ENCODE measurements around the gene FBN3.

Gene FBN3

DNA sequence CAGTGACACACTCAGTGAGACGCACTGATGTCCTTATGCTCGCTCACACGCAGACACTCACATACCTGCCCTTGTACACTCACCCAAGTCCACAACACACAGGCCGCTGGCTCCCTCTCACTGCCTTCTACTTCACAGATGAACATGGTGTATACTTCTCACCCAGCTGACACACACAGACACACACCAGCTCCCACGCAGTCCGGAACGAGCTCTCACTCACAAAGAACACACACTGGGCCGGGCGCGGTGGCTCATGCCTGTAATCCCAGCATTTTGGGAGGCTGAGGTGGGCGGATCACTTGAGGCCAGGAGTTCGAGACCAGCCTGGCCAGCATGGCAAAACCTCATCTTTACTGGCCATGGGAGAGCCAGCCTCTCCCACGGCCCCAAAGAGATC, 65.2 kb downstream of the FBN3 start:
- TF ChIP-seq, protein P1, sequence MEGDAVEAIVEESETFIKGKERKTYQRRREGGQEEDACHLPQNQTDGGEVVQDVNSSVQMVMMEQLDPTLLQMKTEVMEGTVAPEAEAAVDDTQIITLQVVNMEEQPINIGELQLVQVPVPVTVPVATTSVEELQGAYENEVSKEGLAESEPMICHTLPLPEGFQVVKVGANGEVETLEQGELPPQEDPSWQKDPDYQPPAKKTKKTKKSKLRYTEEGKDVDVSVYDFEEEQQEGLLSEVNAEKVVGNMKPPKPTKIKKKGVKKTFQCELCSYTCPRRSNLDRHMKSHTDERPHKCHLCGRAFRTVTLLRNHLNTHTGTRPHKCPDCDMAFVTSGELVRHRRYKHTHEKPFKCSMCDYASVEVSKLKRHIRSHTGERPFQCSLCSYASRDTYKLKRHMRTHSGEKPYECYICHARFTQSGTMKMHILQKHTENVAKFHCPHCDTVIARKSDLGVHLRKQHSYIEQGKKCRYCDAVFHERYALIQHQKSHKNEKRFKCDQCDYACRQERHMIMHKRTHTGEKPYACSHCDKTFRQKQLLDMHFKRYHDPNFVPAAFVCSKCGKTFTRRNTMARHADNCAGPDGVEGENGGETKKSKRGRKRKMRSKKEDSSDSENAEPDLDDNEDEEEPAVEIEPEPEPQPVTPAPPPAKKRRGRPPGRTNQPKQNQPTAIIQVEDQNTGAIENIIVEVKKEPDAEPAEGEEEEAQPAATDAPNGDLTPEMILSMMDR (IDR thresholded peaks at IDR 0.05; ENCODE audit: borderline replicate concordance, insufficient read depth, low read depth, low read length), result no peak

DNA sequence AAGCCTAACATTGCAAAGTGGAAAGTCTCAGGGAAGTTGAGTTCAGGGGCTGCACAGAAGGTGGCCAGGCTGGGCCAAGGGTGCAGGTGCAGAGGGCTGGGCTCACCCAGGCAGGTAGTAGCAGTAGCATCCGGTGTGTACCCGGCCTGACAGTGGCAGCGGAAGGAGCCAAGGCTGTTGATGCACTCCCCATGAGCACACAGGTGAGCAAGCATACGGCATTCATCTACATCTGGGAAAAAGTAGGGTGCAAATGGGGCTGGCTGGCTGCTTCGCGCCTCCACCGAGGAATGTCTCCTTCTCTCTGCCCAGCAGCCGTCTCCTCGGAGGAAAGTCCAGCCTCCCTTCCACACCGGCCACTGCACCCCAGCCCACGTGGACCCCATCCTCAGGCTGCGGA, 66.3 kb downstream of the FBN3 start:
- H3K4me3 ChIP-seq (ENCODE audit: low read depth, low read length), result no peak overlapping the region
- TF ChIP-seq, protein P1 (IDR thresholded peaks at IDR 0.05; ENCODE audit: borderline replicate concordance, insufficient read depth, low read depth, low read length), result no peak

More for the DNA sequence above, 65.2 kb downstream of the FBN3 start:
- H3K4me3 ChIP-seq (ENCODE audit: low read depth, low read length), result no peak overlapping the region

DNA sequence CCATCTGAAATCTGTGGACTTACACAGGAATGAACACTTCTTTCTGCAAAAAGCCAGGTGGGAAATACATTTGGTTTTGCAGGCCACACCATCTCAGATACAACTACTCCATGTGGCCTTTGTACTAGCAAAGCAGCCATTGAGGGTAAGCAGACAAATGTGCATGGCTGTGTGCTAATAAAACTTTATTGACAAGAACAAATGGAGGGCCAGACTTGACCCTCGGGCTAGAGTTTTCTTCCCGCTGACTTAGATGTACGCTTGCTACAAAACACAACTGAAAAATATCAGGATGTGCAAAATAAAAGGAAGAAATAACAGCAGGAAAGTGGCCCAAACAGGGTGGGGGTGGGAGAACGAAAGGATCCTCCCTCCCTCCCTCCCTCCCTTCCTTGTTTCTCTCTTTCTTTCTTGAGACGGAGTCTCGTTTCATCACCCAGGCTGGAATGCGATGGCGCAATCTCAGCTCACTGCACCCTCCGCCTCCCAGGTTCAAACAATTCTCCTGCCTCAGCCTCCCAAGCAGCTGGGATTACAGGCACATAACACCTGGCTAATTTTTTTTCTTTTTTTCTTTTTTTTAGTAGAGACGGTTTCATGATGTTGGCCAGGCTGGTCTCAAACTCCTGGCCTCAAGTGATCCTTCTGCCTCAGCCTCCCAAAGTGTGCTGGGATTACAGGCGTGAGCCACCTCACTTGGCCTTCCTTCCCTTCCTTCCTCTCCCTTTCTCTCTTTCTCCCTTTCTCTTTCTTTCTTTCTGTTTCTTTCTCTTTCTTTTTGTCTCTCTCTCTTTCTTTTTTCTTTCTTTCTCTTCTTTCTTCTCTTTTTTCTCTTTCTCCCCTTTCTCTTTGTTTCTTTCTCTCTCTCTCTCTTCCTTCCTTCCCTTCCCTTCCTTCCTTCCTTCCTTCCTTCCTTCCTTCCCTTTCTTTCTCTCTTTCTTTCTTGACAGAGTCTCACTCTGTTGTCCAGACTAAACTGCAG, 67.5 kb downstream of the FBN3 start:
- TF ChIP-seq, protein P1 (IDR thresholded peaks at IDR 0.05; ENCODE audit: borderline replicate concordance, insufficient read depth, low read depth, low read length), result no peak
- no peak overlapping the region for H3K4me3 ChIP-seq (ENCODE audit: low read depth, low read length)

- TF ChIP-seq, protein P1 (IDR thresholded peaks at IDR 0.05; ENCODE audit: borderline replicate concordance, insufficient read depth, low read depth, low read length), result no peak
- H3K4me3 ChIP-seq (ENCODE audit: low read depth, low read length), result no peak overlapping the region
Measured at GRCh38 chr19:8080832-8081231, 68.6 kb downstream of the FBN3 start.

GRCh38 chr19:8079988-8080387, 69.4 kb downstream of the FBN3 start:
- TF ChIP-seq, protein P1 (IDR thresholded peaks at IDR 0.05; ENCODE audit: borderline replicate concordance, insufficient read depth, low read depth, low read length), result no peak

DNA sequence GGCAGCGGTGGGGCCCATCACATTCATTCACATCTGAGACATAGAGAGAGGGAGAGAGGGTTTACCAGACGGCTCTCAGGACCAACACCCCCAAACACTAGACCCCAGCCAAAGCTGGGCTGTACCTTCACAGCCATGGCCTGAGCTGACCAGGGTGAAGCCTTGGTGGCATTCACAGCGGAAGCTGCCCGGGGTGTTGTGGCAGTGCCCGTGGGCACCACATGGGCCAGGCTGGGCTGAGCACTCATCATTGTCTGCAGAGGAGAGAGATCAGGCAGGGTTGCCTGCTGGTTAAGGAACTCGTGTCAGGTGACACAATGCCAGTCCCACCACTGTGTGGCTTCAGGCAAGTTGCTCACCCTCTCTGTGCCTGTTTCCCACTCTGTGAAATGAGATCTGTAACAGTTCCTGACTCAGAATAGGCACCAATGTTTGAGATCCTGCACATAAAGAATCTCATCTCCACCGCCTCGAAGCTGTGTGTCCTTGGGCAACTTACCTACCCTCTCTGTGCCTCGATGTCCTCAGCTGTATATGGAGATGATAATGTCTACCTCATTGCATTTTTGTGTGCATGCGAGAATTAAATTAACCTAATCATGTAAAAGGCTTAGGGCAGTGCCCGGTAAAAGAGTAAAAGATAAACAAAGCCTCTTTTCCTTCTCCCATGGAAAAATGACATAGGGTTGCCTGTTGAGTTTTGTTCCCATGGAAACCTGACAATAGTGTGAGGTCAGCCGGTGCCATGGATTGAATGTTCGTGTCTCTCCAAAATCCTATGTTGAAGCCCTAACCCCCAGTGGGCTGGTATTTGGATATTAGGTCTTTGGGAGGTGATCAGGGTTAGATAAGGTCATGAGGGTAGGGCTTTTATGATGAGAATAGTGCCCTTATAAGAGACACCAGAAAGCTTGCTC, 74.0 kb downstream of the FBN3 start:
- TF ChIP-seq, protein P1 (IDR thresholded peaks at IDR 0.05; ENCODE audit: borderline replicate concordance, insufficient read depth, low read depth, low read length), result no peak
- no peak overlapping the region for H3K4me3 ChIP-seq (ENCODE audit: low read depth, low read length)

More at GRCh38 chr19:8079988-8080387, 69.4 kb downstream of the FBN3 start:
- no peak overlapping the region for H3K4me3 ChIP-seq (ENCODE audit: low read depth, low read length)
